ENCODE data around the gene MINDY2. TPM values are rescaled to one million over a fixed set of nuclear protein-coding genes. Genes with fewer than 3 reads are reported as not detected.
"Not testable (repeated sequence)": the region's sequence is repeated elsewhere in the genome, so short reads cannot be mapped to it uniquely, and the experiment has no call there.

MINDY2 gene
- total and polyA plus RNA-seq, 2 of the 8 experiments (the other 6 are each of a cell fraction or from before 2014, with no cell fraction given): 3.1 to 25.7 TPM

DNA sequence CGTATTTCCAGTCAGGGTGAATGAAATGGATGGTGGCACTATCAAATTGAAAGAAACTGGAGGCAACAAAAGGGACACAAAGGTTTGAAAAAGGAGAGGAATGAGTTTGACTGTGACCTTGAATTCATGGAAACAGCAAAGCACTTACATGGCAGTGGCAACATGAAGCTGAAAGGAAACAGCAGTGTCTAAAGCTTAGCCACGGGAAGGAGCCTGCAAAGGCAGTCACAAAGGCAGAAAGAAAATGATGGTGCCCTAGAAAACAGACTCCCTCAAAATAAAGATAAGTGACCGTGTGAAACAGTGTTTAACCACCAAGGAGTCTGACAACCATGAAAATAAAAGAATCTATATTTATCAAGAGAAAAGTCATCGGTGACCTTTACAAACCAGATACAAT, 111.1 kb downstream of the MINDY2 start (continued):
- TF ChIP-seq EZH2 (IDR thresholded peaks at IDR 0.05; ENCODE audit: low read depth, low read length, severe bottlenecking): no peak
- TF ChIP-seq SP2 (IDR thresholded peaks at IDR 0.05; ENCODE audit: low read length): no peak
- TF ChIP-seq SIRT6 (IDR thresholded peaks at IDR 0.05; ENCODE audit: low read length): no peak
- TF ChIP-seq, protein P1, sequence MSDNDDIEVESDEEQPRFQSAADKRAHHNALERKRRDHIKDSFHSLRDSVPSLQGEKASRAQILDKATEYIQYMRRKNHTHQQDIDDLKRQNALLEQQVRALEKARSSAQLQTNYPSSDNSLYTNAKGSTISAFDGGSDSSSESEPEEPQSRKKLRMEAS (IDR thresholded peaks at IDR 0.05): no peak

DNA sequence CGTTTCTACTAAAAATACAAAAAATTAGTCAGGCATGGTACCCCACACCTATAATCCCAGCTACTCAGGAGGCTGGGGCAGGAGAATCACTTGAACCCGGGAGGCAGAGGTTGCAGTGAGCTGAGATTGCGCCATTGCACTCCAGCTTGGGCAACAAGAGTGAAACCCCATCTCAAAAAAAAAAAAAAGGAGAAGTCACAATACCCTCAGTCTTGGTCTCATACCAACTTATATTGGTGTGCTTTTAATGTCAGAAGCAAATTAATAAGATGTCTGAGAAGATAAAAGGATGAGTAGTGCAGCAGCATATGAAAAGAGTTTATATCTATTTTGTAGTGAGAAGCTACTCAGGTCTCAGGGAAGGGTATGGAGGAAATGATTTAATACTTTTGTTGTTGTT, 112.8 kb downstream of the MINDY2 start:
- H4K20me1 ChIP-seq (replicated peaks in 1 of 2; ENCODE audit: control insufficient read depth in 1 of 2, insufficient read depth in 2 of 2, low read length in 2 of 2): not testable (repeated sequence)

More for the DNA sequence above, 112.8 kb downstream of the MINDY2 start:
- not testable (repeated sequence) for H2BK120ac ChIP-seq (replicated peaks; ENCODE audit: low read depth, low read length); H3K27ac ChIP-seq (ENCODE audit: low read depth, low read length); H4K5ac ChIP-seq (ENCODE audit: insufficient read length, low read depth, low read length); H3K79me2 ChIP-seq (ENCODE audit: control insufficient read depth in 1 of 2, insufficient read depth in 2 of 2, low read length in 2 of 2); H3K9me3 ChIP-seq (ENCODE audit: insufficient read depth in 2 of 2, low read depth in 1 of 2, low read length in 1 of 2); H4K91ac ChIP-seq (replicated peaks; ENCODE audit: insufficient read length, low read length); H2AK5ac ChIP-seq (ENCODE audit: low read depth, low read length); H3K56ac ChIP-seq (replicated peaks; ENCODE audit: insufficient read length, low read depth, low read length); H3K79me1 ChIP-seq (ENCODE audit: low read depth, low read length); H3K18ac ChIP-seq (ENCODE audit: extremely low read depth, low read length); H2BK15ac ChIP-seq (ENCODE audit: low read length); H2BK5ac ChIP-seq (ENCODE audit: low read depth, low read length); H3K23me2 ChIP-seq (ENCODE audit: low read depth, low read length); H3K4me2 ChIP-seq (ENCODE audit: insufficient read depth in 1 of 2, low read depth in 2 of 2, low read length in 2 of 2); H4K8ac ChIP-seq (ENCODE audit: extremely low read depth, insufficient read depth, low read length); H3K4ac ChIP-seq (replicated peaks; ENCODE audit: insufficient read length, low read depth, low read length); H3K14ac ChIP-seq (ENCODE audit: insufficient read length); FAIRE-seq; H2BK12ac ChIP-seq (ENCODE audit: low read depth, low read length); H2AFZ ChIP-seq (ENCODE audit: low read length); DNase-seq (ENCODE audit: low read depth in 1 of 2, low spot score in 2 of 2); H3K27me3 ChIP-seq (replicated peaks in 1 of 4; ENCODE audit: control insufficient read depth in 3 of 4, extremely low read depth in 1 of 4, insufficient read depth in 3 of 4, low read length in 3 of 4); H3K4me3 ChIP-seq (ENCODE audit: extremely low read depth in 1 of 4, insufficient read depth in 2 of 4, low read depth in 3 of 4, low read length in 4 of 4); H3K9ac ChIP-seq (replicated peaks in 1 of 4; ENCODE audit: extremely low read depth in 1 of 4, low read depth in 3 of 4, low read length in 3 of 4); H2BK20ac ChIP-seq (ENCODE audit: low read length); H3K4me1 ChIP-seq (replicated peaks in 1 of 4; ENCODE audit: control insufficient read depth in 3 of 4, insufficient read depth in 4 of 4, low read length in 3 of 4); H3K23ac ChIP-seq (ENCODE audit: insufficient read length)
- CTCF ChIA-PET (ENCODE audit: partially characterized antibody): interaction anchor here (1.1 to 1.4 kb wide), 3 partner anchors 8 to 79 kb away, joined by 3 to 4 read pairs (median 3); no protein-coding TSS in a partner anchor
- POLR2A ChIA-PET (ENCODE audit: partially characterized antibody): interaction anchor here (0.6 to 0.8 kb wide), 3 partner anchors 10 to 254 kb away, joined by 3 read pairs; no protein-coding TSS in a partner anchor
- WGBS, 2 experiments (ENCODE audit: extremely low coverage in 1 of 2, insufficient coverage in 1 of 2, insufficient read length in 1 of 2, insufficient replicate concordance in 2 of 2, low coverage in 1 of 2, low lambda C conversion rate in 2 of 2, missing lambda C conversion rate in 1 of 2): 93% methylated on average over 3 of the region's 3 CpGs; no CpG with 5 or more reads in 1 of the 2 experiments
- H3K36me3 ChIP-seq (ENCODE audit: control insufficient read depth in 2 of 4, insufficient read depth in 4 of 4, low read length in 3 of 4): peaks cover 39 to 100% (median 74%) of the 10 kb centered on the region in 4 experiments

Data from H1 (cell line).